ENCODE measurements around the gene FAM219A. TPM values are rescaled to one million over a fixed set of nuclear protein-coding genes. Genes with fewer than 3 reads are reported as not detected.

Gene FAM219A
- total RNA-seq, 2 donors from 2014 or later, result 14.4 to 16.5 TPM

- H3K27ac ChIP-seq, result no peak overlapping the region
- no peak for DNase-seq (ENCODE audit: low spot score)
- H3K9me3 ChIP-seq, result no peaks in the 10 kb centered on the region
- H3K4me3 ChIP-seq, result no peak overlapping the region
- no peak for TF ChIP-seq POLR2AphosphoS5 (IDR thresholded peaks at IDR 0.05)
- TF ChIP-seq POLR2A (IDR thresholded peaks at IDR 0.05), result no peak
- TF ChIP-seq, protein P1, sequence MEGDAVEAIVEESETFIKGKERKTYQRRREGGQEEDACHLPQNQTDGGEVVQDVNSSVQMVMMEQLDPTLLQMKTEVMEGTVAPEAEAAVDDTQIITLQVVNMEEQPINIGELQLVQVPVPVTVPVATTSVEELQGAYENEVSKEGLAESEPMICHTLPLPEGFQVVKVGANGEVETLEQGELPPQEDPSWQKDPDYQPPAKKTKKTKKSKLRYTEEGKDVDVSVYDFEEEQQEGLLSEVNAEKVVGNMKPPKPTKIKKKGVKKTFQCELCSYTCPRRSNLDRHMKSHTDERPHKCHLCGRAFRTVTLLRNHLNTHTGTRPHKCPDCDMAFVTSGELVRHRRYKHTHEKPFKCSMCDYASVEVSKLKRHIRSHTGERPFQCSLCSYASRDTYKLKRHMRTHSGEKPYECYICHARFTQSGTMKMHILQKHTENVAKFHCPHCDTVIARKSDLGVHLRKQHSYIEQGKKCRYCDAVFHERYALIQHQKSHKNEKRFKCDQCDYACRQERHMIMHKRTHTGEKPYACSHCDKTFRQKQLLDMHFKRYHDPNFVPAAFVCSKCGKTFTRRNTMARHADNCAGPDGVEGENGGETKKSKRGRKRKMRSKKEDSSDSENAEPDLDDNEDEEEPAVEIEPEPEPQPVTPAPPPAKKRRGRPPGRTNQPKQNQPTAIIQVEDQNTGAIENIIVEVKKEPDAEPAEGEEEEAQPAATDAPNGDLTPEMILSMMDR (IDR thresholded peaks at IDR 0.05), result no peak
- H3K4me1 ChIP-seq (replicated peaks), result peaks cover 20% of the 10 kb centered on the region
- H3K27me3 ChIP-seq (replicated peaks; ENCODE audit: insufficient read depth), result no peaks in the 10 kb centered on the region
- no peaks in the 10 kb centered on the region for H3K36me3 ChIP-seq
- WGBS, result 42% methylated on average over 3 of the region's 3 CpGs
- intact Hi-C loops (cut with DNase I), result loop anchor here (10.0 kb wide), 1 partner anchor 164 kb away; no protein-coding TSS in a partner anchor
Observed at GRCh38 chr9:34498553-34498952, 40.2 kb upstream of the FAM219A start.

DNA sequence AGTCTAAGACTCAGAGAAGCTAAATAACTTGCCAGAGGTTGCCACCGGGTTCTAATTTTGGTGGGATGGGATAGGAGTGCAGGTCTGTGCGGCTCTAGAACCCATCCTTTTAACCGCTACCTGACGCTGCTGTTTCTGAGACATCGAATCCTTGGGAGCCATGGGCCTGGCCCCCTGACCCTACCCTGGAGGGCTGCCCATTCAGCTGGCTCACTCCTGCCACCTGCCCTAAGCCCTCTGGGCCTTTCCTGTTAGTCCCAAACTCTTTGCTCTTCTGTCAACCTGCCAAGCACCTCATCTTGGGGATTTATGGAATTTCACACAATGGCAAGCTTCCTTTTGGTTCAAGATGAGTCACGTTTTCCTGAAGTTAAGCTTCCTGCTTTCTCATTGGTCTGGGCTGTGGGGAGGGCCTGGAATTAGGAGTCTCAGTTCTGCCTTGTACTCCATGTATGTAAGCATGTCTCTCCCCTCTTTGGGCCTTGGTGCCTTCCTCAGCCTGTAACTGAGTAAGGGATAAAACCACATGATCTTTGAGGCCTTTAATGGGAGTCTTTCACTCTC is 37.9 kb upstream of the FAM219A start:
- Histone ChIP-seq H3K4me3 (no peak overlapping the region), H3K27me3 (replicated peaks; ENCODE audit: insufficient read depth) (no peaks in the 10 kb centered on the region), H3K36me3 (no peaks in the 10 kb centered on the region), H3K27ac (no peak overlapping the region), H3K4me1 (replicated peaks) (peaks cover 2% of the 10 kb centered on the region), H3K9me3 (no peaks in the 10 kb centered on the region)
- DNase-seq (ENCODE audit: low spot score), result no peak
- intact Hi-C loops (cut with DNase I), result loop anchor here (10.0 kb wide), 1 partner anchor 161 kb away; no protein-coding TSS in a partner anchor
- 85% methylated on average over 6 of the region's 6 CpGs for WGBS
- TF ChIP-seq, protein P1 (IDR thresholded peaks at IDR 0.05), result no peak
- TF ChIP-seq POLR2A (IDR thresholded peaks at IDR 0.05) (no peak), POLR2AphosphoS5 (IDR thresholded peaks at IDR 0.05) (no peak)

- intact Hi-C loops (cut with DNase I), result loop anchor here (10.0 kb wide), 1 partner anchor 159 kb away; no protein-coding TSS in a partner anchor
- no peak overlapping the region for H3K4me3 ChIP-seq
- WGBS, result 31% methylated on average over 8 of the region's 8 CpGs
- H3K27me3 ChIP-seq (replicated peaks; ENCODE audit: insufficient read depth), result no peaks in the 10 kb centered on the region
- DNase-seq (ENCODE audit: low spot score), result no peak
- TF ChIP-seq POLR2AphosphoS5 (IDR thresholded peaks at IDR 0.05), result no peak
- TF ChIP-seq, protein P1 (IDR thresholded peaks at IDR 0.05), result no peak
- no peak for TF ChIP-seq POLR2A (IDR thresholded peaks at IDR 0.05)
- H3K4me1 ChIP-seq (replicated peaks), result no peaks in the 10 kb centered on the region
- no peaks in the 10 kb centered on the region for H3K36me3 ChIP-seq
- H3K9me3 ChIP-seq, result no peaks in the 10 kb centered on the region
- no peak overlapping the region for H3K27ac ChIP-seq
Observed at GRCh38 chr9:34493972-34494535, 35.7 kb upstream of the FAM219A start.

- TF ChIP-seq, protein P1 (IDR thresholded peaks at IDR 0.05), result no peak
- TF ChIP-seq POLR2AphosphoS5 (IDR thresholded peaks at IDR 0.05), result no peak
- TF ChIP-seq POLR2A (IDR thresholded peaks at IDR 0.05), result no peak
- Histone ChIP-seq H3K4me3 (no peak overlapping the region), H3K36me3 (no peaks in the 10 kb centered on the region), H3K27ac (no peak overlapping the region), H3K27me3 (replicated peaks; ENCODE audit: insufficient read depth) (no peaks in the 10 kb centered on the region), H3K9me3 (no peaks in the 10 kb centered on the region), H3K4me1 (replicated peaks) (no peaks in the 10 kb centered on the region)
- intact Hi-C loops (cut with DNase I), result loop anchor here (10.0 kb wide), 1 partner anchor 157 kb away; no protein-coding TSS in a partner anchor
- WGBS, result 39% methylated on average over 2 of the region's 2 CpGs
- no peak for DNase-seq (ENCODE audit: low spot score)
Observed at GRCh38 chr9:34492051-34492450, 33.7 kb upstream of the FAM219A start.

GRCh38 chr9:34491596-34491995 is 33.2 kb upstream of the FAM219A start:
- Histone ChIP-seq H3K27ac (no peak overlapping the region), H3K9me3 (no peaks in the 10 kb centered on the region), H3K36me3 (no peaks in the 10 kb centered on the region), H3K27me3 (replicated peaks; ENCODE audit: insufficient read depth) (no peaks in the 10 kb centered on the region), H3K4me3 (no peak overlapping the region), H3K4me1 (replicated peaks) (no peaks in the 10 kb centered on the region)
- no peak for DNase-seq (ENCODE audit: low spot score)
- no peak for TF ChIP-seq POLR2AphosphoS5 (IDR thresholded peaks at IDR 0.05)
- TF ChIP-seq, protein P1 (IDR thresholded peaks at IDR 0.05), result no peak
- no peak for TF ChIP-seq POLR2A (IDR thresholded peaks at IDR 0.05)
- intact Hi-C loops (cut with DNase I), result loop anchor here (10.0 kb wide), 1 partner anchor 157 kb away; no protein-coding TSS in a partner anchor
- WGBS, result 62% methylated on average over 2 of the region's 2 CpGs

Data from prostate gland (tissue), 2 donors.